GM12865 (cell line): Measurements from ENCODE around the gene PRKCE.

Source experiments
- DNase-seq: peaks from one replicate; pipeline ENCODE4 v3.0.0; 2010; ENCODE audit warnings: low read depth
- H3K4me3 ChIP-seq: 2 replicates; pipeline ENCODE4 v1.5.1; 2011; ENCODE audit warnings: mild to moderate bottlenecking, low read depth, low read length, control low read depth
- TF ChIP-seq, protein P1 (sequence below): IDR thresholded peaks from 2 replicates; pipeline ENCODE4 v1.5.1; 2011; ENCODE audit warnings: low read length, control low read depth, low read depth, inconsistent platforms; ENCODE audit not compliant: insufficient read depth; ENCODE audit errors: missing control alignments

PRKCE gene

DNA sequence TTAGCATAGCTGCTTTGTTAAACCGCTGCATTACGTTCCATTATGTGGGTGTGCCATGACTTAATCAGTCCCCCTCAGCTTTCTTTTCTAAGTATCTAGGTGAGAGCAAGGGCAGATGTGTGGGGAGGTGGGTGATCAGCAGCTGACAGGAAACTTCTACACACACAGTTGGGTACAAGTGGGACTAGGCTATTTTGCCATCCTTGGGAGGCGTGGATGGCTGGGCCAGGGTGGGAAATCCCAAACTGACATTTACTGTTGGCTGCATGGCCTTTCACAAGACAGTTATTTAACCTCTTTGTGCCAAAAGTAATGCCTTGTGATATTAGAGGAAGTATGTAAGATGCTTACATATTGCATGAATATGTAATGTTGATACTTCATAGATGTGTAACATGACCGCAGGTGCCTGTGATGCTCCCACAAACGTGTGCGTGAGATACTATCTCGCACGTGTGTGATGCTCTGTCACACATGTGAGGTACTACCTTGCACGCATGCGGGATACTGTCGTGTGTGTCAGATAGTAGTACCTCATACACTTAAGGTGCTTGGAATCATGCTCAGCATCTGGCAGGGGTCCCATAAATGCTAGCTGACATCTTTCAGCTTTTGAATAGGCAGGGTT, 314.5 kb downstream of the PRKCE start:
- no peak overlapping the region for H3K4me3 ChIP-seq
- DNase-seq, result no peak
- TF ChIP-seq, protein P1, sequence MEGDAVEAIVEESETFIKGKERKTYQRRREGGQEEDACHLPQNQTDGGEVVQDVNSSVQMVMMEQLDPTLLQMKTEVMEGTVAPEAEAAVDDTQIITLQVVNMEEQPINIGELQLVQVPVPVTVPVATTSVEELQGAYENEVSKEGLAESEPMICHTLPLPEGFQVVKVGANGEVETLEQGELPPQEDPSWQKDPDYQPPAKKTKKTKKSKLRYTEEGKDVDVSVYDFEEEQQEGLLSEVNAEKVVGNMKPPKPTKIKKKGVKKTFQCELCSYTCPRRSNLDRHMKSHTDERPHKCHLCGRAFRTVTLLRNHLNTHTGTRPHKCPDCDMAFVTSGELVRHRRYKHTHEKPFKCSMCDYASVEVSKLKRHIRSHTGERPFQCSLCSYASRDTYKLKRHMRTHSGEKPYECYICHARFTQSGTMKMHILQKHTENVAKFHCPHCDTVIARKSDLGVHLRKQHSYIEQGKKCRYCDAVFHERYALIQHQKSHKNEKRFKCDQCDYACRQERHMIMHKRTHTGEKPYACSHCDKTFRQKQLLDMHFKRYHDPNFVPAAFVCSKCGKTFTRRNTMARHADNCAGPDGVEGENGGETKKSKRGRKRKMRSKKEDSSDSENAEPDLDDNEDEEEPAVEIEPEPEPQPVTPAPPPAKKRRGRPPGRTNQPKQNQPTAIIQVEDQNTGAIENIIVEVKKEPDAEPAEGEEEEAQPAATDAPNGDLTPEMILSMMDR, result no peak

DNA sequence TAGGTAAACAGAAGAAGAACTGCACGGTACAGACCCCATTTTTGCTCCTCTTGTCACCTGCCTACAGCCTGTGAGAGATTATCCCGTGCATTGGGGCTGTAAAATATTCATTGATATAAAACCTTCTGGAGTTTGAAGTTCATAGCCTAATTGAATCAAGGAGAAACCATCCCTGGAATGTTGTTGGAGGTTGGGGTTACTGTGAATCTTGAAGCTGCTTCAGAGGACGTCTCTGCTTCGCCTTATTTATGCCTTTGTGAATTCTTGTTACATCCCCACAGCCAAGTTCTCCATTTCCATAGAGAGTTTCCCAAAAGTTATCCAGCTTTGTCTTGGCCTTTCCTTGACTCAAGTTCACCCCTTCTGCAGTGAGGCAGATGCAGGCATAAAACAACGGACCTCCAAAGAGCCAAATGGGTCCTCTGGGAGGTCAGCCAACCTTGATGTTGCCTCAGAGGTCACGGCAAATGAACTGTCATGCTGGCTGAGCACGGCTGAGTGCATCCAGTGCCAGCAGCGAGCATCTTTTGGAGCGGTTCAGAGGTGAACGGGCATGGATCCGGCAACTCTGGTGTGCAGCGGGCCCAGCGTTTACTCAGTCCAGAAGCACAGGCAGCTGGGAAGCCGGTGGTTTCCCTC, 317.6 kb downstream of the PRKCE start:
- no peak for DNase-seq
- TF ChIP-seq, protein P1, result no peak
- H3K4me3 ChIP-seq, result no peak overlapping the region

DNA sequence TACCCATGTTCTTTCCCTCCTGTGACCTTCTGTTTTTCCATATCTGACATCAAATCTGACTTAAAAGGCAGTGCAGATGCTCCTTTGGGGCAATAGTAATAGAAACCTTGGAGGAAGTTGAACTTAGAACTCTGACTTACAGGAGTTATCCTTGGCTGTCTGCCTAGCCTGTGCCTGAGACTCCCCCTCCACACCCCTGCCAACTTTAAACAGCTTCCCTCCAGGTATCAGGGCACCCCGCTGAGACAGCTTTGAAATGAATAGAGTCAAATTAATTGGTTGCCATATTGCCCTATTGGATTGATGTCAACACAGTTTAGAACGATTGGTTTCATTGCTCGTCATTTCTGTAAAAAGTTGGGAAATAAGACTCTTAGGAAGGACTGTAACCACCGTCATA, 322.0 kb downstream of the PRKCE start:
- DNase-seq, result no peak

DNA sequence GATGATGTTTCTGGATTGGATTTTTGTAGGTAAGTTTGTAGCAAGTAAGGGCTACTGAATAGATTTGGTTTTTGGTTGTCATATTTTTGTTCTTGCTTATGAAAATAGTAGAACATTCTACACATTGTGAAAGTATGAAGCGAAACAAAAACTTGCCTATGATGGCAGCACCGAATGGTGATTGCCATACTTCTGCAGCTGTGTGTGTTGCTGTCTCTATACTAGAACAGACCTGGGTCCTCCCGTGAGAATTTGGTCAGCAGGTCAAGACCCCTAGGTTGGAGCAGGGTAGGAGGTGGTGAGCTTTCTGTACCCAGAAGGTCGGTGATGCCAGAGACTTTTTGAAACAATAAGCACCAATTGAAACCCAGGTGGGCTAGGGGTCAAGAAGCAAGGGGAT, 322.6 kb downstream of the PRKCE start:
- TF ChIP-seq, protein P1, result no peak
- no peak overlapping the region; the same call in 1 of the 2 replicates for H3K4me3 ChIP-seq
- DNase-seq, result peak; percentile 77

More for the DNA sequence above, 322.0 kb downstream of the PRKCE start:
- no peak overlapping the region for H3K4me3 ChIP-seq
- TF ChIP-seq, protein P1, result no peak

DNA sequence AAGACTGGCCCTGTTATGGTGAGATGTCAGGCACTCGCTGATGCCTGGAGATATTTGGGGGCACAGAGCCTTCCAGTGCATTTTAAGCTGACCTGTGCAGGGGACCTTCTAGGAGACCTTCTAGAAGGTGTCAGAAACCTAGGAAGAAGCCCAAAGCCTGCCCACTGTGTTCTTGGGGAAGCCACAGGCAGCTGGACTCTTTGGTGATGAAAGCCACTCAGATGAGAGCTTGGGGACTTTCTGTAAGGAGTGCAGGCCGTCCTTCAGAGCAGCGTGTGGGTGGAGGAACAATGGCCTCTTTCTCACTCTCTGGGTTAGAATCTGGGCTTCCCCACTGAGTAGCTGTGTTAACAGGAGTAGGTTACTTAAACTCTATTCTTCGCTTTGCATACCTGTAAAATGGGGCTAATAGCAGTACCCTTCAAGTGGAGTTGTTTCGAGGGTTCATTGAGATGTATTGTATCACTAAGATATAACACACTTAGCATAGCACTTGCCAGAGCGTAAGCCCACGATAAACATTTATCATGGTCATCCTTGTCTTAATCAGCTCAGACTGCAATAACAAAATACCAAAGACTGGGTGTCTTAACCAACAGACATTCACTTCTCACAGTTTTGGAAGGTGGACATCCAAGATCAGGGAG, 323.4 kb downstream of the PRKCE start:
- TF ChIP-seq, protein P1, result no peak
- no peak overlapping the region for H3K4me3 ChIP-seq
- peak; percentile 66 for DNase-seq

DNA sequence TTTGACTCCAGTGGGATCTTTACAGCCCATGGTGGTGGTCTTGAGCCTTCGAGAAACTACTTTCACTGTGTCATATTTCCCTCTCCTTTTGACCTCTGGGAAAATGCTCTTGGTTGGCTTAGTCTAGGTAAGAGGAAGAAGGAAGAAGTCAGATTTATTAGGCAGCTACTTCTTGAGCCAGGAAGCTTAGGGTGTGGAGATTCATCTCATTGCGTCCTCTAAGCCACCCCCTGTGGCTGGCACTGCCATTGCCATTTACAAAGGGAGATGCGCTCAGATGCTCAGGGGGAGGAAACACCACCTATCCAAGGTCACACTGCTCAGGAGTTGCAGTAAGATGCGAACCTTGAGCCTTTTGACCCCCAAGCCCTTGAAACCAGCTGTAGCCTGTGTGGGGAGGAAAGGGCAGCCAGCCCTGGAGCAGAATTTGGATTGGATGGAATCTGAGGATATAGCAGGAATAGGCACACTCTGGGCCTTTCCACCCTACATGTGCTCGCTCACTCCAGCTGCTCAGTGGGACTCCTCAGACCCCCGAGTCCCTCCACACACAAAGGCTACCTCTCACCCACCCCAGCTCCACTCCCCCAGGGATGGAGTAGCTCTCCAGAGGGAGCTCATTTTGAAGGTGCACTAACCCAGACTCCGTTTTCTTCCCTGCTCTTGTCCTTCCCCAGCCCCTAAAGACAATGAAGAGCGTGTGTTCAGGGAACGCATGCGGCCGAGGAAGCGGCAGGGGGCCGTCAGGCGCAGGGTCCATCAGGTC, 324.5 kb downstream of the PRKCE start:
- no peak overlapping the region for H3K4me3 ChIP-seq
- TF ChIP-seq, protein P1, result no peak
- no peak for DNase-seq
